ENCODE data around the gene PRPF6. TPM values are rescaled to one million over a fixed set of nuclear protein-coding genes. Genes with fewer than 3 reads are reported as not detected.
A peak's percentile ranks its signal among the peaks of the same experiment; 100 is the strongest.

PRPF6 gene
- total and polyA plus RNA-seq, 2 of the 13 experiments (the other 11 are each of a cell fraction or from before 2014, with no cell fraction given), result 63.7 to 101 TPM

DNA sequence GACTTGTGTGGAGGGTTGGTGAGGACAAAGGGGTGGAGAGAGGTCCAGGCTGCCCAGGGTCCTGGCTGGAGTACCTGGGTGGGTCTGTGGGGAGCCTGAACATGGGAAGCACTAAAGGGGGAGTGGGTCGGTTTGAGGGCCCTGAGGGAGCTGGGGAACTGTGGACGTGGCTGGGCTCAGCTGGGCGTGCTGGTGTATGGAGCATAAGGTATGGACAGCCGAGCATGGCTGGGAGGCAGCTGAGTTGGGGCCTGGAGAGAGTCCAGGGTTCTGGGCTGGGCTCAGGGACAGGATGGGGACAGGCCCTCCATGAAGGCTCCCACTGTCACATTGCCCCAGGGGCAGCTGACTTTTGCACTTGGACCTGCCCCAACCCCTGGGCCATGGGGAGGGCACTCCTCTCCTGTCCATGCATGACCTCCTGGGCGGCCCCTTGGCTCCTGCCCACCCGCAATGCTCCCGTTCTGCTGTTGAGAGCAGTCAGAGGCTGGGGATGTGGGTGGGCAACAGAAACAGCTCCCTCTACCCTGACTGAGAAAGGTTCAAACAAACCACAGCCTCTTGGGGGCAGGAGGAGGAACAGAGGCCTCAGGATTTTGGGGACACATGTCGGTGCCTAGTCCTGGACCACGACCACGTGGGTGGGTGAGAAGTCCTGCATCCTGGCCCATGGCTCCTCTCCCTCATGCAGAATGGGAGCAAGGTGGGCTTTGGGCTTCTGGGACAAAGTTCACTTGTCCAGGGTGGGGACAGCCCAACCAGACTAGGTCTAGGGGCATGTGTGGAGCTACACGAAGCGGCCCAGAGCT, 59.5 kb downstream of the PRPF6 start (continued):
- no peak for TF ChIP-seq ZNF264 (CRISPR knock-in tag; IDR thresholded peaks at IDR 0.05)
- TF ChIP-seq ZIK1 (CRISPR knock-in tag; IDR thresholded peaks at IDR 0.05; ENCODE audit: borderline replicate concordance, low read depth), result peak; percentile 33
- no peak for TF ChIP-seq NR1H2 (CRISPR knock-in tag; IDR thresholded peaks at IDR 0.05; ENCODE audit: borderline replicate concordance, low read depth)
- no peak for TF ChIP-seq ZSCAN22 (CRISPR knock-in tag; IDR thresholded peaks at IDR 0.05)
- TF ChIP-seq, protein P1, sequence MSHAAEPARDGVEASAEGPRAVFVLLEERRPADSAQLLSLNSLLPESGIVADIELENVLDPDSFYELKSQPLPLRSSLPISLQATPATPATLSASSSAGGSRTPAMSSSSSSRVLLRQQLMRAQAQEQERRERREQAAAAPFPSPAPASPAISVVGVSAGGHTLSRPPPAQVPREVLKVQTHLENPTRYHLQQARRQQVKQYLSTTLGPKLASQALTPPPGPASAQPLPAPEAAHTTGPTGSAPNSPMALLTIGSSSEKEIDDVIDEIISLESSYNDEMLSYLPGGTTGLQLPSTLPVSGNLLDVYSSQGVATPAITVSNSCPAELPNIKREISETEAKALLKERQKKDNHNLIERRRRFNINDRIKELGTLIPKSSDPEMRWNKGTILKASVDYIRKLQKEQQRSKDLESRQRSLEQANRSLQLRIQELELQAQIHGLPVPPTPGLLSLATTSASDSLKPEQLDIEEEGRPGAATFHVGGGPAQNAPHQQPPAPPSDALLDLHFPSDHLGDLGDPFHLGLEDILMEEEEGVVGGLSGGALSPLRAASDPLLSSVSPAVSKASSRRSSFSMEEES (CRISPR knock-in tag; IDR thresholded peaks at IDR 0.05), result no peak
- TF ChIP-seq ZNF124 (CRISPR knock-in tag; IDR thresholded peaks at IDR 0.05), result peak; percentile 15; the same call in 1 of the 2 replicates
- TF ChIP-seq ZNF878 (CRISPR knock-in tag; IDR thresholded peaks at IDR 0.05), result no peak
- TF ChIP-seq ZNF121 (CRISPR knock-in tag; IDR thresholded peaks at IDR 0.05), result no peak
- TF ChIP-seq, protein P2, sequence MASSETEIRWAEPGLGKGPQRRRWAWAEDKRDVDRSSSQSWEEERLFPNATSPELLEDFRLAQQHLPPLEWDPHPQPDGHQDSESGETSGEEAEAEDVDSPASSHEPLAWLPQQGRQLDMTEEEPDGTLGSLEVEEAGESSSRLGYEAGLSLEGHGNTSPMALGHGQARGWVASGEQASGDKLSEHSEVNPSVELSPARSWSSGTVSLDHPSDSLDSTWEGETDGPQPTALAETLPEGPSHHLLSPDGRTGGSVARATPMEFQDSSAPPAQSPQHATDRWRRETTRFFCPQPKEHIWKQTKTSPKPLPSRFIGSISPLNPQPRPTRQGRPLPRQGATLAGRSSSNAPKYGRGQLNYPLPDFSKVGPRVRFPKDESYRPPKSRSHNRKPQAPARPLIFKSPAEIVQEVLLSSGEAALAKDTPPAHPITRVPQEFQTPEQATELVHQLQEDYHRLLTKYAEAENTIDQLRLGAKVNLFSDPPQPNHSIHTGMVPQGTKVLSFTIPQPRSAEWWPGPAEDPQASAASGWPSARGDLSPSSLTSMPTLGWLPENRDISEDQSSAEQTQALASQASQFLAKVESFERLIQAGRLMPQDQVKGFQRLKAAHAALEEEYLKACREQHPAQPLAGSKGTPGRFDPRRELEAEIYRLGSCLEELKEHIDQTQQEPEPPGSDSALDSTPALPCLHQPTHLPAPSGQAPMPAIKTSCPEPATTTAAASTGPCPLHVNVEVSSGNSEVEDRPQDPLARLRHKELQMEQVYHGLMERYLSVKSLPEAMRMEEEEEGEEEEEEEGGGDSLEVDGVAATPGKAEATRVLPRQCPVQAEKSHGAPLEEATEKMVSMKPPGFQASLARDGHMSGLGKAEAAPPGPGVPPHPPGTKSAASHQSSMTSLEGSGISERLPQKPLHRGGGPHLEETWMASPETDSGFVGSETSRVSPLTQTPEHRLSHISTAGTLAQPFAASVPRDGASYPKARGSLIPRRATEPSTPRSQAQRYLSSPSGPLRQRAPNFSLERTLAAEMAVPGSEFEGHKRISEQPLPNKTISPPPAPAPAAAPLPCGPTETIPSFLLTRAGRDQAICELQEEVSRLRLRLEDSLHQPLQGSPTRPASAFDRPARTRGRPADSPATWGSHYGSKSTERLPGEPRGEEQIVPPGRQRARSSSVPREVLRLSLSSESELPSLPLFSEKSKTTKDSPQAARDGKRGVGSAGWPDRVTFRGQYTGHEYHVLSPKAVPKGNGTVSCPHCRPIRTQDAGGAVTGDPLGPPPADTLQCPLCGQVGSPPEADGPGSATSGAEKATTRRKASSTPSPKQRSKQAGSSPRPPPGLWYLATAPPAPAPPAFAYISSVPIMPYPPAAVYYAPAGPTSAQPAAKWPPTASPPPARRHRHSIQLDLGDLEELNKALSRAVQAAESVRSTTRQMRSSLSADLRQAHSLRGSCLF (CRISPR knock-in tag; IDR thresholded peaks at IDR 0.05; ENCODE audit: borderline replicate concordance), result no peak
- TF ChIP-seq, protein P3, sequence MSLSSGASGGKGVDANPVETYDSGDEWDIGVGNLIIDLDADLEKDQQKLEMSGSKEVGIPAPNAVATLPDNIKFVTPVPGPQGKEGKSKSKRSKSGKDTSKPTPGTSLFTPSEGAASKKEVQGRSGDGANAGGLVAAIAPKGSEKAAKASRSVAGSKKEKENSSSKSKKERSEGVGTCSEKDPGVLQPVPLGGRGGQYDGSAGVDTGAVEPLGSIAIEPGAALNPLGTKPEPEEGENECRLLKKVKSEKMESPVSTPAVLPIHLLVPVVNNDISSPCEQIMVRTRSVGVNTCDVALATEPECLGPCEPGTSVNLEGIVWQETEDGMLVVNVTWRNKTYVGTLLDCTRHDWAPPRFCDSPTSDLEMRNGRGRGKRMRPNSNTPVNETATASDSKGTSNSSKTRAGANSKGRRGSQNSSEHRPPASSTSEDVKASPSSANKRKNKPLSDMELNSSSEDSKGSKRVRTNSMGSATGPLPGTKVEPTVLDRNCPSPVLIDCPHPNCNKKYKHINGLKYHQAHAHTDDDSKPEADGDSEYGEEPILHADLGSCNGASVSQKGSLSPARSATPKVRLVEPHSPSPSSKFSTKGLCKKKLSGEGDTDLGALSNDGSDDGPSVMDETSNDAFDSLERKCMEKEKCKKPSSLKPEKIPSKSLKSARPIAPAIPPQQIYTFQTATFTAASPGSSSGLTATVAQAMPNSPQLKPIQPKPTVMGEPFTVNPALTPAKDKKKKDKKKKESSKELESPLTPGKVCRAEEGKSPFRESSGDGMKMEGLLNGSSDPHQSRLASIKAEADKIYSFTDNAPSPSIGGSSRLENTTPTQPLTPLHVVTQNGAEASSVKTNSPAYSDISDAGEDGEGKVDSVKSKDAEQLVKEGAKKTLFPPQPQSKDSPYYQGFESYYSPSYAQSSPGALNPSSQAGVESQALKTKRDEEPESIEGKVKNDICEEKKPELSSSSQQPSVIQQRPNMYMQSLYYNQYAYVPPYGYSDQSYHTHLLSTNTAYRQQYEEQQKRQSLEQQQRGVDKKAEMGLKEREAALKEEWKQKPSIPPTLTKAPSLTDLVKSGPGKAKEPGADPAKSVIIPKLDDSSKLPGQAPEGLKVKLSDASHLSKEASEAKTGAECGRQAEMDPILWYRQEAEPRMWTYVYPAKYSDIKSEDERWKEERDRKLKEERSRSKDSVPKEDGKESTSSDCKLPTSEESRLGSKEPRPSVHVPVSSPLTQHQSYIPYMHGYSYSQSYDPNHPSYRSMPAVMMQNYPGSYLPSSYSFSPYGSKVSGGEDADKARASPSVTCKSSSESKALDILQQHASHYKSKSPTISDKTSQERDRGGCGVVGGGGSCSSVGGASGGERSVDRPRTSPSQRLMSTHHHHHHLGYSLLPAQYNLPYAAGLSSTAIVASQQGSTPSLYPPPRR (CRISPR knock-in tag; IDR thresholded peaks at IDR 0.05; ENCODE audit: borderline replicate concordance), result peak; percentile 61; the same call in 1 of the 2 replicates
- no peak for TF ChIP-seq MAFG (CRISPR knock-in tag; IDR thresholded peaks at IDR 0.05)
- TF ChIP-seq ZNF7 (CRISPR knock-in tag; IDR thresholded peaks at IDR 0.05), result peak; percentile 39; the same call in 1 of the 2 replicates
- TF ChIP-seq PHF5A (CRISPR knock-in tag; IDR thresholded peaks at IDR 0.05; ENCODE audit: low read depth, unreplicated experiment), result no peak
- TF ChIP-seq ZNF12 (CRISPR knock-in tag; IDR thresholded peaks at IDR 0.05), result no peak
- no peak; the same call in 1 of the 2 replicates for TF ChIP-seq ZKSCAN8 (CRISPR knock-in tag; IDR thresholded peaks at IDR 0.05; ENCODE audit: borderline replicate concordance)
- no peak for TF ChIP-seq ZNF577 (CRISPR knock-in tag; IDR thresholded peaks at IDR 0.05; ENCODE audit: borderline replicate concordance, low read depth)

Data from HepG2 (cell line).